ENCODE results near the gene PARM1.

Gene PARM1
- 0.20 to 0.74 reads per million in 2 donors for total RNA-seq

- peak; percentile 6 for DNase-seq
These were observed at the start of gene PARM1 for GRCh38 chr4:74932832-74933561. PARM1 (plus strand) TSS chr4:74933116; CDS start chr4:74933328, 212 bp downstream.

- DNase-seq = no peak
These were observed 48.6 kb upstream of the PARM1 start for GRCh38 chr4:74884266-74884665.

GRCh38 chr4:74886484-74886883 lies 46.4 kb upstream of the PARM1 start:
- DNase-seq = no peak

GRCh38 chr4:74890341-74890740 lies 42.6 kb upstream of the PARM1 start:
- no peak for DNase-seq

- DNase-seq = no peak
These were observed 41.9 kb upstream of the PARM1 start for GRCh38 chr4:74891037-74891436.

GRCh38 chr4:74893171-74893570 lies 39.7 kb upstream of the PARM1 start:
- DNase-seq = no peak

- DNase-seq = no peak
These were observed 36.3 kb upstream of the PARM1 start for GRCh38 chr4:74896595-74896994.

GRCh38 chr4:74897386-74897785 lies 35.5 kb upstream of the PARM1 start:
- DNase-seq = no peak

- DNase-seq = no peak
These were observed 32.1 kb upstream of the PARM1 start for GRCh38 chr4:74900862-74901261.

- no peak for DNase-seq
These were observed 28.3 kb upstream of the PARM1 start for GRCh38 chr4:74904509-74905065.

GRCh38 chr4:74906771-74907170 lies 26.1 kb upstream of the PARM1 start:
- DNase-seq = no peak

GRCh38 chr4:74919783-74920182 lies 13.1 kb upstream of the PARM1 start:
- DNase-seq = no peak

GRCh38 chr4:74920704-74921103 lies 12.2 kb upstream of the PARM1 start:
- no peak for DNase-seq

GRCh38 chr4:74921490-74921889 lies 11.4 kb upstream of the PARM1 start:
- DNase-seq = no peak

GRCh38 chr4:74926007-74926406 lies 6.9 kb upstream of the PARM1 start:
- no peak for DNase-seq

GRCh38 chr4:74930162-74930561 lies 2.8 kb upstream of the PARM1 start:
- no peak for DNase-seq

GRCh38 chr4:74931376-74931775 lies 1.5 kb upstream of the PARM1 start:
- DNase-seq = no peak

GRCh38 chr4:74932010-74932409 lies 906 bp upstream of the PARM1 start:
- no peak for DNase-seq

- DNase-seq = no peak
These were observed 673 bp downstream of the PARM1 start for GRCh38 chr4:74933562-74934015.

GRCh38 chr4:74934016-74934831 lies 1.3 kb downstream of the PARM1 start:
- DNase-seq = no peak

GRCh38 chr4:74934888-74935287 lies 2.0 kb downstream of the PARM1 start:
- DNase-seq = no peak

- DNase-seq = no peak
These were observed 8.2 kb downstream of the PARM1 start for GRCh38 chr4:74941123-74941522.

GRCh38 chr4:74942251-74942917 lies 9.5 kb downstream of the PARM1 start:
- DNase-seq = no peak

Data from activated gamma-delta T cell (primary cell).